Stomach smooth muscle (tissue), 2 donors: ENCODE data around the gene COL23A1.

Experiments used
- H3K27ac ChIP-seq: one replicate; pipeline ENCODE4 v1.7.0; 2013; ENCODE audit warnings: mild to moderate bottlenecking, low read length, inconsistent platforms
- H3K27me3 ChIP-seq, 2 donors: one replicate each; pipeline ENCODE4 v1.7.0; 2013; ENCODE audit warnings: low read length in 2 of 2; ENCODE audit not compliant: insufficient read depth in 2 of 2, control insufficient read depth in 1 of 2
- H3K36me3 ChIP-seq, 2 donors: one replicate each; pipeline ENCODE4 v1.7.0; 2013; ENCODE audit warnings: low read length in 2 of 2; ENCODE audit not compliant: control insufficient read depth in 2 of 2, insufficient read depth in 2 of 2
- H3K4me1 ChIP-seq: one replicate; pipeline ENCODE4 v1.7.0; 2013; ENCODE audit warnings: low read length; ENCODE audit not compliant: control insufficient read depth, insufficient read depth
- H3K4me3 ChIP-seq, 2 donors: one replicate each; pipeline ENCODE4 v1.7.0; 2013; ENCODE audit warnings: low read length in 2 of 2
- H3K9ac ChIP-seq, 2 donors: one replicate each; pipeline ENCODE4 v1.7.0; 2013; ENCODE audit warnings: low read length in 2 of 2, mild to moderate bottlenecking in 1 of 2
- H3K9me3 ChIP-seq, 2 donors: one replicate each; pipeline ENCODE4 v1.7.0; 2013; ENCODE audit warnings: low read length in 2 of 2; ENCODE audit not compliant: control insufficient read depth in 2 of 2
- donor health status: healthy.
- donor health status: Pancreatic carcinoma.

The COL23A1 gene

GRCh38 chr5:178520851-178521250 is 69.3 kb downstream of the COL23A1 start:
- Histone ChIP-seq H3K4me1 (no peaks in the 10 kb centered on the region), H3K27ac (no peak overlapping the region), H3K9me3 (no peaks in the 10 kb centered on the region), H3K36me3 (no peaks in the 10 kb centered on the region), H3K9ac (no peak overlapping the region), H3K27me3 (no peaks in the 10 kb centered on the region), H3K4me3 (no peak overlapping the region)

GRCh38 chr5:178519804-178520203 is 70.4 kb downstream of the COL23A1 start:
- Histone ChIP-seq H3K27me3 (no peaks in the 10 kb centered on the region), H3K4me1 (no peaks in the 10 kb centered on the region), H3K27ac (no peak overlapping the region), H3K9ac (no peak overlapping the region), H3K36me3 (no peaks in the 10 kb centered on the region), H3K9me3 (no peaks in the 10 kb centered on the region), H3K4me3 (no peak overlapping the region)

GRCh38 chr5:178519155-178519554 is 71.0 kb downstream of the COL23A1 start:
- no peak overlapping the region for H3K4me3 ChIP-seq
- no peak overlapping the region for H3K27ac ChIP-seq
- no peaks in the 10 kb centered on the region for H3K36me3 ChIP-seq
- H3K9me3 ChIP-seq: peaks cover 0 to 1% of the 10 kb centered on the region in 2 donors
- H3K27me3 ChIP-seq: no peaks in the 10 kb centered on the region
- no peak overlapping the region for H3K9ac ChIP-seq
- no peaks in the 10 kb centered on the region for H3K4me1 ChIP-seq

- no peak overlapping the region for H3K9ac ChIP-seq
Measured at GRCh38 chr5:178516504-178517235, 73.5 kb downstream of the COL23A1 start.

GRCh38 chr5:178515776-178516503 is 74.3 kb downstream of the COL23A1 start:
- no peaks in the 10 kb centered on the region for H3K4me1 ChIP-seq
- H3K27ac ChIP-seq: no peak overlapping the region
- no peak overlapping the region for H3K4me3 ChIP-seq
- H3K9ac ChIP-seq: no peak overlapping the region
- H3K9me3 ChIP-seq: peaks cover 10 to 13% of the 10 kb centered on the region in 2 donors
- H3K27me3 ChIP-seq: no peaks in the 10 kb centered on the region
- no peaks in the 10 kb centered on the region for H3K36me3 ChIP-seq

More at GRCh38 chr5:178516504-178517235, 73.5 kb downstream of the COL23A1 start:
- no peak overlapping the region for H3K27ac ChIP-seq
- no peak overlapping the region for H3K4me3 ChIP-seq
- no peaks in the 10 kb centered on the region for H3K4me1 ChIP-seq
- H3K27me3 ChIP-seq: no peaks in the 10 kb centered on the region
- no peaks in the 10 kb centered on the region for H3K36me3 ChIP-seq
- peaks cover 10 to 13% of the 10 kb centered on the region in 2 donors for H3K9me3 ChIP-seq

- no peaks in the 10 kb centered on the region for H3K4me1 ChIP-seq
- H3K27me3 ChIP-seq: no peaks in the 10 kb centered on the region
- H3K27ac ChIP-seq: no peak overlapping the region
- peaks cover 10 to 13% of the 10 kb centered on the region in 2 donors for H3K9me3 ChIP-seq
- no peaks in the 10 kb centered on the region for H3K36me3 ChIP-seq
- no peak overlapping the region for H3K4me3 ChIP-seq
- H3K9ac ChIP-seq: no peak overlapping the region
Measured at GRCh38 chr5:178514851-178515418, 75.3 kb downstream of the COL23A1 start.

GRCh38 chr5:178511172-178511571 is 79.0 kb downstream of the COL23A1 start:
- no peaks in the 10 kb centered on the region for H3K27me3 ChIP-seq
- no peaks in the 10 kb centered on the region for H3K36me3 ChIP-seq
- peaks cover 10 to 17% of the 10 kb centered on the region in 2 donors for H3K9me3 ChIP-seq
- no peaks in the 10 kb centered on the region for H3K4me1 ChIP-seq
- H3K4me3 ChIP-seq: no peak overlapping the region
- no peak overlapping the region for H3K27ac ChIP-seq
- no peak overlapping the region for H3K9ac ChIP-seq

- Histone ChIP-seq H3K4me1 (no peaks in the 10 kb centered on the region), H3K27ac (no peak overlapping the region), H3K9me3 (peaks cover 10 to 17% of the 10 kb centered on the region in 2 donors), H3K27me3 (no peaks in the 10 kb centered on the region), H3K9ac (no peak overlapping the region), H3K36me3 (no peaks in the 10 kb centered on the region), H3K4me3 (no peak overlapping the region)
Measured at GRCh38 chr5:178509491-178510057, 80.6 kb downstream of the COL23A1 start.

GRCh38 chr5:178507151-178507932 is 82.9 kb downstream of the COL23A1 start:
- no peak overlapping the region for H3K9ac ChIP-seq
- H3K27ac ChIP-seq: no peak overlapping the region
- no peaks in the 10 kb centered on the region for H3K27me3 ChIP-seq

More at GRCh38 chr5:178507151-178507932, 82.9 kb downstream of the COL23A1 start:
- H3K4me1 ChIP-seq: no peaks in the 10 kb centered on the region
- H3K4me3 ChIP-seq: no peak overlapping the region
- H3K36me3 ChIP-seq: no peaks in the 10 kb centered on the region
- peaks cover 0 to 3% of the 10 kb centered on the region in 2 donors for H3K9me3 ChIP-seq
